K562 (cell line): ENCODE results near the gene ARMC12. TPM values are rescaled to one million over a fixed set of nuclear protein-coding genes. Genes with fewer than 3 reads are reported as not detected.

Source experiments
- ARHGAP35 ChIP-seq: fragments of 450-650 bp; IDR thresholded peaks from 2 replicates; pipeline ENCODE4 v1.6.1; 2018; ENCODE audit not compliant: partially characterized antibody
- ARID3A ChIP-seq: IDR thresholded peaks from 2 replicates; pipeline ENCODE4 v1.6.1; 2012; ENCODE audit warnings: low read depth, low read length, improper control_type of control experiment, borderline replicate concordance
- ATF7 ChIP-seq: fragments of 450-650 bp; IDR thresholded peaks from 2 replicates; pipeline ENCODE4 v1.7.1; 2014; ENCODE audit warnings: mild to moderate bottlenecking, moderate library complexity
- CAMTA2 ChIP-seq: fragments of 250-450 bp; sonication (Bioruptor Pico); conservative IDR thresholded peaks from 2 replicates; pipeline ENCODE4 v1.5.1; 2022
- CCNT2 ChIP-seq: IDR thresholded peaks from 2 replicates; pipeline ENCODE4 v1.6.1; 2011; ENCODE audit warnings: borderline replicate concordance, low read depth, mild to moderate bottlenecking, moderate library complexity, mixed read lengths, low read length; ENCODE audit not compliant: insufficient read length; ENCODE audit errors: extremely low read depth
- FOXA3 ChIP-seq, 2 experiments: fragments of 450-650 bp in 1 of 2; sonication (generic) in 1 of 2; formaldehyde crosslinking; IDR thresholded peaks in 1 of 2; conservative IDR thresholded peaks in 1 of 2; 2 replicates each; pipeline versions ENCODE4 v1.4.0 to v1.8.0; 2020 to 2022; ENCODE audit warnings: mild to moderate bottlenecking in 2 of 2, missing genetic modification reagents in 1 of 2
- FOXK2 ChIP-seq, 2 experiments: fragments of 450-650 bp; IDR thresholded peaks in 1 of 2; conservative IDR thresholded peaks in 1 of 2; 2 replicates each; pipeline ENCODE4 v1.6.1; 2016; ENCODE audit warnings: low read depth in 2 of 2, mild to moderate bottlenecking in 1 of 2
- HMG20B ChIP-seq: fragments of 250-450 bp; sonication (Bioruptor Pico); IDR thresholded peaks from 2 replicates; pipeline ENCODE4 v1.5.0; 2021; ENCODE audit warnings: mild to moderate bottlenecking
- KLF16 ChIP-seq: IDR thresholded peaks from 2 replicates; pipeline ENCODE4 v1.6.1; 2016; ENCODE audit warnings: antibody characterized with exemption
- NBN ChIP-seq: fragments of 450-650 bp; IDR thresholded peaks from 2 replicates; pipeline ENCODE4 v1.6.1; 2016; ENCODE audit warnings: low read depth, mild to moderate bottlenecking
- NCOA1 ChIP-seq: fragments of 450-650 bp; IDR thresholded peaks from 2 replicates; pipeline ENCODE4 v1.6.1; 2016; ENCODE audit warnings: low read depth
- RBM34 ChIP-seq: fragments of 200-400 bp; formaldehyde crosslinking; IDR thresholded peaks from 2 replicates; pipeline ENCODE4 v1.6.1; 2018; ENCODE audit warnings: low read length, borderline replicate concordance; ENCODE audit not compliant: insufficient read depth
- RNF2 ChIP-seq: sonication (generic); IDR thresholded peaks from 2 replicates; pipeline ENCODE4 v1.6.1; 2016
- SMAD4 ChIP-seq: fragments of 250-450 bp; sonication (Bioruptor Pico); conservative IDR thresholded peaks from 2 replicates; pipeline ENCODE4 v1.8.0; 2021; ENCODE audit warnings: inconsistent platforms, mild to moderate bottlenecking, moderate library complexity
- TCF3 ChIP-seq: sonication (generic); formaldehyde crosslinking; IDR thresholded peaks from 2 replicates; pipeline ENCODE4 v1.4.0; 2020; ENCODE audit warnings: mild to moderate bottlenecking, missing genetic modification reagents
- THRB ChIP-seq: fragments of 450-650 bp; formaldehyde crosslinking; conservative IDR thresholded peaks from 2 replicates; pipeline ENCODE4 v1.4.0; 2022; ENCODE audit warnings: mild to moderate bottlenecking, missing genetic modification characterization
- ZBTB11 ChIP-seq, 3 experiments: fragments of 200-800 bp in 1 of 3; fragments of 250-450 bp in 1 of 3; fragments of 450-650 bp in 1 of 3; sonication (Bioruptor Pico) in 1 of 3; sonication (Bioruptor generic) in 1 of 3; formaldehyde crosslinking in 1 of 3; IDR thresholded peaks; 2 replicates each; pipeline versions ENCODE4 v1.6.1 to v1.8.0; 2016 to 2022; ENCODE audit warnings: mild to moderate bottlenecking in 2 of 3, missing genetic modification characterization in 2 of 3, missing compliant biosample characterization in 1 of 3, moderate library complexity in 1 of 3
- ZBTB2 ChIP-seq: fragments of 450-650 bp; IDR thresholded peaks from 2 replicates; pipeline ENCODE4 v1.6.1; 2016; ENCODE audit warnings: antibody characterized with exemption
- polyA plus RNA-seq, 8 experiments: library from polyadenylated mRNA; depleted of rRNA in 4 of 8; stranded (reverse) in 5 of 8; unstranded in 3 of 8; fragments of >200 nt; fragmentation: Nextera tagmentation in 2 of 8; fragmentation: Illumina TruSeq in 1 of 8; extraction: Ambion mirVana in 2 of 8; extraction: Trizol in 1 of 8; gene quantifications; 2 replicates each; pipeline versions ENCODE4 v1.2.1 to v1.2.3, GENCODE V29; 2011 to 2014; ENCODE audit warnings: inconsistent platforms in 1 of 8, missing spikeins in 1 of 8
- total RNA-seq, 7 experiments: library from RNA; depleted of rRNA in 6 of 7; stranded (reverse); fragments of >200 nt in 6 of 7; fragmentation: Illumina TruSeq in 2 of 7; extraction: Trizol in 2 of 7; gene quantifications; 2 replicates each; pipeline versions ENCODE4 v1.2.1 to v1.2.3, GENCODE V29; 2011 to 2021; ENCODE audit warnings: low replicate concordance in 1 of 7

Gene ARMC12
- total and polyA plus RNA-seq, 9 of the 15 experiments (the other 6 are each of a cell fraction or from before 2014, with no cell fraction given) = 0.09 to 0.58 (median 0.31) TPM; not detected in 3

- no peak for TF ChIP-seq HMG20B (CRISPR knock-in tag)
- peak in 1 of 2 experiments; percentile 45; a peak in 1 of 4 replicates for TF ChIP-seq FOXK2 (conservative IDR thresholded peaks at IDR 0.05 in 1 of 2, IDR thresholded peaks at IDR 0.05 in 1 of 2; ENCODE audit: low read depth in 2 of 2)
- no peak for TF ChIP-seq ARID3A
- TF ChIP-seq ZBTB2 = no peak
- TF ChIP-seq CCNT2 = no peak
- TF ChIP-seq FOXA3 (CRISPR knock-in tag; conservative IDR thresholded peaks at IDR 0.05 in 1 of 2, IDR thresholded peaks at IDR 0.05 in 1 of 2) = 0 out of 4 replicates have a peak, but pooled peaks of 1 of the 2 experiments have one; percentile 37
- peak; percentile 62; the same call in 1 of the 2 replicates for TF ChIP-seq KLF16
- TF ChIP-seq NCOA1 = no peak
- no peak for TF ChIP-seq ARHGAP35
- no peak for TF ChIP-seq CAMTA2 (CRISPR knock-in tag)
- no peak for TF ChIP-seq RBM34
- TF ChIP-seq SMAD4 (CRISPR knock-in tag) = 0 out of 2 replicates have a peak, but pooled peaks have one; percentile 41
- TF ChIP-seq RNF2 = peak; percentile 5; the same call in 1 of the 2 replicates
- TF ChIP-seq THRB (CRISPR knock-in tag) = no peak
- TF ChIP-seq NBN = 0 out of 2 replicates have a peak, but pooled peaks have one; percentile 54
- 0 out of 2 replicates have a peak, but pooled peaks have one; percentile 21 for TF ChIP-seq TCF3 (CRISPR knock-in tag)
- peak; percentile 68 for TF ChIP-seq ATF7
- TF ChIP-seq ZBTB11 (CRISPR knock-in tag; IDR thresholded peaks at IDR 0.05) = no peak
Observed at GRCh38 chr6:35737413-35738211, 780 bp downstream of the ARMC12 start (continued).
